Stimulated activated CD8-positive, alpha-beta memory T cell treated with anti-CD3 and anti-CD28 coated beads, Interleukin-4, amount 100 ng/mL, for 1 hour (primary cell): ENCODE results near the gene SND1.

Source experiments
- DNase-seq, 2 donors: peaks; one replicate each; pipeline ENCODE4 v3.0.0-alpha.2; 2020; ENCODE audit warnings: low read depth in 2 of 2, low spot score in 1 of 2

The SND1 gene

DNA sequence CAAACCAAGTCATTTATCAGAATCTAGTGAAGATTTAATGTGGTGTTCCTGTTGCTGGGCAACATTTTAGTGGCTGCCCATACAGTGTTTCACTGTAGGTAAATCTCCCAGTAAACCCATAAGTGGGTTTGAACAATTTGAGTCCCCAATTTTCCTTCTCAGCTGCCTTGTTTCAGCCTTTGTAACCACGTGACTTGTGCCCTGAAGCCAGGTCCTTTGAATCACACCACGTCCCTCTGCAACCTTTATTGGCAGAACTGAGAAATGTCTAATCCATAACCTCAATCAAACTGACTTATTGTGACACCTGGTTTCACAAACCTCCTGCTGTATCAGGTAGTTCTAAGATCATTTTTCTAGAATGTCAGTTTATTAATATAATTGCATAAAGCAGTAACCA is 30.1 kb downstream of the SND1 start:
- DNase-seq = no peak

DNA sequence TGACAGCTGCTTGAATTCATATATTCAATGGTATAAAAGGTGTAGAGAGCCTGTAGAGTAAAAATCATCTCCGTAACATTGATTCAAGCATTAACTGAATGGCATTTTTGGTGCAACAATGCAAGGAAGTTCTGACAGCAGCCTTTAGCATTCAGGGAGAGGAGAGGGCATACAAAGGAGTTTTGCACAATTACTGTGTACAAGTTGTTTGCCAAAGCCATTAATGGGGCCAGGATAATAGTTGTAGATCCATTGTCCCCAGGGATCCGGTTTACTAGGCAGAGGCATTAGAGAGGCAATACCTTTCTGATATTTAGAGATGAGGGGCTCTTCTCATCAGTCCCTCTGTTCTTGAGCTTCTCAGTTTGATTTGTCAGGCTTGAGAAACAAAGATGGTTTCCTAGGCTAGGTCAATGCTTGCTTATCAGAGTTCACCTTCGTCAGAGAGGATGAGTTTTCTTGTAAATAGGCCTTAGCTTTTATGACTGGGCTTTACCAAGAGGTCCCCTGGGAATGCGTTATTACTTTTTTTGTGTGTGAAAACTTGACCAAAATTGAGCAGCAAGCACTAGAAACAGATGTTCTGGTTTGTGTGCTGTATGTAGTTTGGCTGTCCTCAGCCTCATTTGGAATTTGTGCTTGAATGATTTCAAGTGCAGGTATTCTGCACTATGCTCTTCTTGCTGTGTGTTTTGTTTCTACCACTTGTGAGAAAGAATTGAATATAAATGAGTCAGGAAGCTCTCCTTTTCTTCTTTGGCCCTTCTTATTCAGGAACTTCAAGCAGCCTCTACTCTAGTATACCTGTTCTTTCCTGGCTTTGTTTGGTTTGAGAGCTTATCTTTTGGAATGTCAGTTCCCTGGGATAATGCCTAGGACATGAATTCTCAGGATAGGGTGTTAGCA is 32.0 kb downstream of the SND1 start:
- DNase-seq = no peak

DNA sequence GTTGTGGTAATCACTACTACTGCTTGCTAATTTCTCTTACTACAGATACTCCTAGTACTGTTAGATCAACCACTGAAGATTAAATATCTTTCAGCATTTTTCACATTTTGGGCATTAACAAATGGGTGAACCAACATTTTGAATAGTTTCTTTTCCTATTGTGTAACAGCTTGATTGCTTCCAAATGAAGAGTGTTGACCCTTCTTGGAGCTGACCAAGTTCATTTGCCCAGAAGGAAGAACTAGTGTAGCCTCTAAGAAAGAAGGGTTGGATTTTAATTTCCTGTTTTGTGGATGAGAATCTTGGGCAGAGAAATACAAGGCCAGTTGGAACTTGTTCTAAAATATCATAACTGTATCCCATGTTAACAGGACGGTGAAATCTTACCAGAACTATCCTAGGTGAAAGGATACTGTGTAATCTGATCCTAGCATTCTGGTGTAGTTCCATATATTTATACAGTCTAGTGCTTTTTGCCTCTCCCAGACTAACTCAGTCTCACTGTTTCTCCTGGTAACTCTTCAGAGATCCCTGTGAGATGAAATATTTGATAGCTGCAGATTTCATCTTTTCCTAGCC is 37.3 kb downstream of the SND1 start:
- DNase-seq = no peak

DNA sequence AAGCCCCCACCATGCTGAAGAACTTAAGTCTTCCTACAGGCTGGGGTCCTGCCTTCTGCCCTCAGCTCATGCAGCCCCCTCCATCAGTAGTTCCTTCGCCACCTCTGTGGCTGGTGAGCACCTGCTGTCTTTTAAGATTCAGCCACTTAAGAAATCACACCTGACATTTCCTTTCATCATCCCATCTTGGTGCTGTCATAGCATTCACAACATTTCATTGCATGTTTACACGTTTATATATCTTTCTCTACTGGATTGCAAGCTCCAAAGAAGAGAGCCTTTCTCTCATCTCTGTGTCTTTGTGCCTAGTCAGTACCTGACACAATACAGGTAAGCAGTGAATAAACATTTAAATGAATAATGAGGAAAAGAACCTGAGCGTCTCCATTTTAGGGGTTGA is 38.3 kb downstream of the SND1 start:
- DNase-seq = no peak

DNA sequence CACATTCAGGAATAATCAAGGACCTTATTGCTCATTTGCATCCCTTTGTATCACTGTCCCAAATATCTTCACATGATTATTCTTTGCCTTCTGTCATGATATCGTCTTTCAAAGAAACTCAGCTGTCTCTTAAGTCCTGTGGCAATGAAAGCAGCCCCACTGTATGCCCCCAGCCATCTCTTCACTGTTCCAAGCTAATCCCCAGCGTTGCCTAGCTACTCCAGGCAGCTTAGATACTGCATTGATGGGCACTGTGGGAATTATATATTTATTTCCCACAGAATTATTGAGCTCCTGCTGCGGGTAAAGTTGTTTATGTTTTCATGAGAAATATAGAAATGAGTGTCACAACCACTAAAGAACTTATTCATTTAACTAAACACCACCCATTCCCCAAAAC is 38.8 kb downstream of the SND1 start:
- no peak for DNase-seq

DNA sequence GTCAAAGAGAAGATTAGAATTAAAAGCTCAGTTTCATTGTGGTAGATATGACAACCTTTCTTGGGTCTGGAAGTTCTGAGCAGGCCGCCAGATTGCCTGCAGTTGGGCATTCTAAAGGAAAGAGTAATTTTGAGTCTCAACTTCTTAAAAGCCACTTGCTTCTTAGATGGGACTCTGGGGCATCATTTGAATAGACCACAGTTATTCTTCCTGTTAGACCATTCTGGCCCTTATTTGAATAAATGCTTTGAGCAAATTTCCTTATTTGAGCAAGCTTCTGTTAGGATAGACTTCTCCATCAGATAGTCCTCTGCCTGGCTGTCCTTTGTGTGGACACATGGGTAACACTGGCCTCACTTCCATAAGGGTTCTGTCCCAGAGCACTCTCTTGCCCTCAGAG is 40.2 kb downstream of the SND1 start:
- DNase-seq = no peak

DNA sequence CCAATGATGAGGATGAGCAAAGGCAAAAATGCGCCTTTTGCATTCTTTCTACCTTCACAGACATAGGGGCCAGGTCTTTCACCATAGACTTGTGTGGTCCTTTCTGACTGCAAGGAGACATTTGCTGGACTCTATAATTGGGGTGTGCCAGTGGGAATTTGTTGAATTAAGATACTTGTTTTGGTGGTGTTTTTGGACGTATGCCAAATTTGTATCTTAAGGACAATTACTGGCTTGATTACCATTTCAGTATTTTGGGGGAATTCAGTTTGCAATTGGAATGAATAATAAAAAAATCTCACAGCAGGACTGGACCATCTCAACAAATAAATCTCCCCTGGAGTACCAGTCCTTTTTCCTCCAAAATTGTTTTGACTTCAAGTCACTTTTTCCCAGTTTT is 47.9 kb downstream of the SND1 start:
- DNase-seq = no peak

DNA sequence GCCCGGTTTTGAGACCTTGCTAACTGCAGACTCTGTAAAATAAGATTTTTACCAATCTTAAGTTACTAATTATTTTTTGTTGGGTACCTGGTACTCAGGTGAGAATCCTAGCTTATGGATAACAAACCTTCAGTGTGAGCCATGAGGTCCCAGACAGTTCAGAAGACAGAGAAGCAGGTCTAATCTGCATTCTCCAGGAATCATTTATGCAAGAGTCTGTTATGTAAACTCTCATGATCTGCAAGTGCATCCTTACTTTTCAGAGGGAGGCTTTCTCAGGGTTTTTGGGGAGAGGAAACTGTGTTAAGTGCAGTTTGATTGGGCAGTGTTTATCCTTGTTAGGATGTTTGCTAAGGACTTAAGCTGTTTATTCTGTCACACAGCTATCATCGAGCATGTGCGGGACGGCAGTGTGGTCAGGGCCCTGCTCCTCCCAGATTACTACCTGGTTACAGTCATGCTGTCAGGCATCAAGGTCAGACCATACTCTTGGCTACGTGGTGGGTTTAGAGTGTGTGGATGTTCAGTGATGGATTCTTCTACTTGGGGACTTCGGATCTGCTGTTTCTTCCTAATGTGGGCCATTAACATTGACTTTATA is 50.2 kb downstream of the SND1 start:
- no peak for DNase-seq

DNA sequence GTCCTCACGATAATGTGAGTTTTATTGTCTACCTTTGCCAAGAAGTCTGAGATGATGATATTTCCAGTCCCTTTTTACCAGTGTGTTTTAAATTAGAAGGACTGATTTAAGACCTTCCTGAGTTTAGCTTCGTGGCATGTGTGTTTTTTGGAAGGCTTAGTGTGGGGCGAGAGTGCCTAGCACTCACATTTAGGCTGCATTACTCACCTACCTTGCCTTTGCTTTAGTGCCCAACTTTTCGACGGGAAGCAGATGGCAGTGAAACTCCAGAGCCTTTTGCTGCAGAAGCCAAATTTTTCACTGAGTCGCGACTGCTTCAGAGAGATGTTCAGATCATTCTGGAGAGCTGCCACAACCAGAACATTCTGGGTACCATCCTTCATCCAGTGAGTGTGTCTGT is 50.9 kb downstream of the SND1 start:
- DNase-seq = no peak

DNA sequence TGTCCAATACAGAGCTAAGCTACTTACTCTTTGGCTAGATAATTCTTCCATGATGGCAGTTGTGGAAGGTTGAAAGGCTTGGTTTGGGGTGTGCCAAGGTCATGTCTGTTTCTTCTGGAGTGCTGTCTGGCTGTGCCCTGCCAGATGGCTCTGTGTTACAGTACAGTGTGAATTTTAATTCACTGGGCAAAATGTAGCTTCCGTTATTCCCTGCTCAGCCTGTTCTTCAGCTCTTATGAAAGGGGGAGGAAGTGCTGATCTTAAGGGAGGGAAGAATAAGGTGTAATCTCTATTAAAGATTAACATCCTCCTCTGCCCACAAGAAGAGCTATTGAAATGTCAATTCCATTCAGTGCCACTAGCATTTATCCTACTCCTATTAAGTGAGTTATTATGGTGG is 52.2 kb downstream of the SND1 start:
- DNase-seq = no peak

DNA sequence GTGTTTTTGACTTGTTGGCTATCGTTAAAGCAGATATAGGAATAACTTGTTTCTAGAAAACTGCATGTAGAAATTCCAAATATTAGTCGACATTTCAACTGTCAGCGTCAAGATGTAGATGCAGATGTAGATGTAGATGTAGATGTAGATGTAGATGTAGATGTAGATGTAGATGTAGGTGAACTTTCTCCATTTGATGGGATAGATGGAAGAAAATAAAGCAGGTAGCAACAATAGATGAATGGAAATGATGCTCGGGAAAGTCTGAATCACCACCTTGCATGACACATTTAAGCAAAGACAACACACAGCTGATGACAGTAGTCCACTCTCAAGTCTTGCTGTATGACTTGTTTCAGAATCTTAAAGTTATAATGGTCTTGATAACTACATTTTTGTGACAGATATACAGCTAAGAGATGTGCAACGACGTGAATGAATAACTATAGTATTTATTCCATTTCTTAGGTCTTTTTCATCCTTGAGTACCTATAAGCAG is 53.5 kb downstream of the SND1 start:
- no peak for DNase-seq

DNA sequence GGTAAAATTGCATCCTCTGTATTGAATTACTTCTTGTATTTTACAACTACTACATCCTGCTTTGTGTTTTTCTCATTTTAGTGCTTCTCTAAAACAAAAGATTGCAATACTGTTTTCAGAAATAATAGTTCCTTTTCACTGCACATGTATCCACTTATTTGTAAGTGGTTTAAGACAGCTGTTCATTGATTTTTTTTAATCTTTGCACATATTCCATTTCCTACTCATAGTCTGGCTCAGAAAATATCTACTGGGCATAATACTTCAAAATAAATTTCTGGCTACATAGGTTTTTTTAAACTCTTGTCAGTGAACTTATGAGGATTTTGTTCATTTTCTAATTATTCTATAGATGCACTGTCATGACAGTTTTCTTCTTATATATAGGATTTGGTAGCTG is 54.8 kb downstream of the SND1 start:
- no peak for DNase-seq

DNA sequence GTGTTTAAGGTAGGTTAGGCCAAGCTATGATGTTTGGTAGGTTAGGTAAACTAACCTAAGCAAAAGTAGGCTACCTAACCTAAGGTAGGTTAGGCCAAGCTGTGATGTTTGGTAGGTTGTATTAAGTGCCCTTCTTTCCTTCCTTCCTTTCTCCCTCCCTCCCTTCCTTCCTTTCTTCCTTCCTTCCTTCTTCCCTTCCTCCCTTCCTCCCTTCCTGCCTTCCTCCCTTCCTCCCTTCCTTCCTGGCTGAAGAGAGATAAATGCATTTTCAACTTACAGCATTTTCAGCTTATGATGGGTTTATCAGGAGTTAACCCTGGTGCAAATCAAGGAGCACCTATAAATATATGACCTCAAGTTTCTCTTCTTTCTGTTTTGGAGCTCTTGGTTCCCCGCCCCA is 56.2 kb downstream of the SND1 start:
- no peak for DNase-seq

DNA sequence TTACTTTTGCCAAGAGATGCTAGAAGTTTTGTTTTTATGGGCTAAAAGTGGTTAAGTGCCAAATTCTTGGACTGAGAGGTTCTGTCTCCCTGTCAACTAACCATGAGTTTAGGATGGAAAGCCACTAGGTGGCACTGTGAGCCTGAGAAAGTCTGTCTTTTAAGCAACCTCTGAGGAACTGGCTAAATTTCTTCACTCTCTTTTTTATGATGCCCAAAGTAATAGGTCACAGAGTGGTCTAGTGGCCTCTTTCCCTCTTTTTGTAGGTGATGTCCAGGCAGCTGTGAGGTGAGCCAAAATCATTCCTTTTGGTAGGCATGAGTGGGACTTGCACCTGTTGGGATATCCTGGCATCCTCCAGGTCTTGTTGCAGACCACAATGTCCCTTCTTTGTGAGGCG is 56.8 kb downstream of the SND1 start:
- peak; percentile 21 to 51 for DNase-seq

DNA sequence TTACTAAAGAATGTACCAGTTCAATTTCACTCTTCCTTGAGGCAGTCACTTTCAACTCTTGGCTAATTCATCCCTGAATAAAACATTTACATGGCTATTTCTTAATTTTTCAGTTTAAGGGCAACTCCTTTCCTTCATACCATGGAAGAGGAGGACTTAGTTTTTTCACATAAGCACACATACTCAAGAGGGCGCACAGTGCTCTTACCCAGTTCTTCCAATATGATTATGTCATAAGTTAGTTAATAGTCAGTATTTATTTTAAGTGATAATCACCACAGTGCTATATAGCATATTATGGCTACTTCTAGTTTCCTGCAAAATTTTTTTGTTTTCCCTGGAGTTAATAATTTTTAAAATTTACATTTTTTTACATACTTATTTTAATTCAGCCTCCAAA is 58.6 kb downstream of the SND1 start:
- DNase-seq = no peak

DNA sequence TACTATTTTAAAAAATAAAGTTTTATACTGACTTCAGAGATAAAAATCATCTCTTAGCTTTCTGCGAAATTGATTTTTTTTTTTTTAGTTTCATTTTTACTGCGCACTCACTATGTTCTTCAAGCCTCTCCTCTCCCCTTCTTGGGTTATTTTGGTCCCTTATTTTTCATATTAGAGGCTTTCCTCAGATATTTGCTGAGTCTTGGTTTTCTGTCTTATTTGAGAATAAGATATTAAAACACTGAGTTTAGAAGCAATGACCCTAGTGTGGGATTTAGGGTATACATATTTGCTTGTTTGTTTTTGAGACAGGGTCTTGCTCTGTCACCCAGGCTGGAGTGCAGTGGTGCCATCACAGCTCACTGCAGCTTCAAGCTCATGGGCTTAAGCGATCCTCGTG is 59.9 kb downstream of the SND1 start:
- DNase-seq = no peak

DNA sequence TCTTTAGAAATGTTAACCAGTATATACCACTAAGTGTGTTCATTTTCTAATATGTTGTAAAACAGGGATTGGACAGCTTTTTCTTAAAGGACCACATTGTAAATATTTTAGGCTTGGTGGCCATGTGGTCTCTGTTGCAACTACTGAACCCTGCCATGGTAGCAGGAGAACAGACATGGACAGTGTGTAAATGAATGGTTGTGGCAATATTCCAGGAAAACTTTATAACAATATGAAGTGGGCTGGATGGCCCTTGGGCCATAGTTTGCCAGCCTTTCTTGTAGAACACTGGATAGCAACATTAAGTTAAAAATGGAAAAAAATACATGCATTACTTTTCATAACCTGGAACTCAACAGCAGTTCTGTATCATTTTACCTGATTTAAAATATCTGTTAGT is 61.0 kb downstream of the SND1 start:
- DNase-seq = no peak

DNA sequence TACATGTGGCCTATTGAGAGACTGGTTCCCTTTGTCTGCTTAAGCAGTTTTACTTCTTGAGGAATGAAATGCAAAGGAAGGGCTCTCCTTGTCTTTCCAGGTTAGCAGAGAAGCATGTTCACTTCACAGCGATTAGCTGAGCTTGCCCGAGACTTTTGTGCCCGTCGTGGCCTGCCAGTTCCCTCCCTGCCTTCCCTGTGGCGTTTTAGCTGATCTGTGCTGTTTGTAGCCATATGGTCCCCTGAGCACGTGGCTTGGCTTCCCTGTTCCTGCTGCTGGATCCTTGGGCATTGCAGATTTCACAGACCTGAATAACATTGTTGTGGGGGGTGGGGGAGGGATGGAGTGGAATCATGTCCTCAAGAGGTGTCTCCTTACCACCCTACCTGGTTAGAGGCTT is 61.8 kb downstream of the SND1 start:
- DNase-seq = no peak

DNA sequence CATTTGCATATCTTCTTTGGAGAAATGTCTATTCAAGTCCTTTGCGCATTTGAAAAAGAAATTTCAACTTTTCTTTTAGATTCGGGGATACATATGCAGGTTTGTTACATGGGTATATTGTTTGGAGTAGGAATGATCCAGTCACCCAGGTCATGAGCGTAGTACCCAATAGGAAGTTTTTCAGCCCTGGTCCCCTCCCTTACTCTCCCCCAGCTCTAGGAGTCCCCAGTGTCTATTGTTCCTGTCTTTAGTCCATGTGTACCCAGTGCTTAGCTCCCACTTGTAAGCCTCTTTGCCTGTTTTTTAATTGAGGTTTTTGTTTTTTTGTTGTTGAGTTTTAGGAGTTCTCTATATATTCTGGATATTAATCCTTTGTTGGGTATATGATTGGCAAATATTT is 63.3 kb downstream of the SND1 start:
- DNase-seq = no peak

DNA sequence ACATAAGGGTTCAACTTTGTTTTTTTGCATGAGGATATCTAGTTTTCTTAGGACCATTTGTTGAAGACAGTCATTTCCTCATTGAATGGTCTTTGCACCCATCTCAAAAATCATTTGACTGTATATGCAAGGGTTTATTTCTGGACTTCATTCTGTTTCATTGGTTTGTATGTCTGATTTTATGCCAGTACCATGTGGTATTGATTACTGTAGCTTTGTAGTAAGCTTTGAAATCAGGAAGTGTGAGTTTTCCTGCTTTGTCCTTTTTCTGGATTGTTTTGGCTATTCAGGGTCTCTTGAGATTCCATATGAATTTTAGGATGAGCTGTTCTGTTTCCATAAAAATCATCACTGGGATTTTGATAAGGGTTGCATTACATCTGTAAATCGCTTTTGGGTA is 63.9 kb downstream of the SND1 start:
- DNase-seq = no peak

DNA sequence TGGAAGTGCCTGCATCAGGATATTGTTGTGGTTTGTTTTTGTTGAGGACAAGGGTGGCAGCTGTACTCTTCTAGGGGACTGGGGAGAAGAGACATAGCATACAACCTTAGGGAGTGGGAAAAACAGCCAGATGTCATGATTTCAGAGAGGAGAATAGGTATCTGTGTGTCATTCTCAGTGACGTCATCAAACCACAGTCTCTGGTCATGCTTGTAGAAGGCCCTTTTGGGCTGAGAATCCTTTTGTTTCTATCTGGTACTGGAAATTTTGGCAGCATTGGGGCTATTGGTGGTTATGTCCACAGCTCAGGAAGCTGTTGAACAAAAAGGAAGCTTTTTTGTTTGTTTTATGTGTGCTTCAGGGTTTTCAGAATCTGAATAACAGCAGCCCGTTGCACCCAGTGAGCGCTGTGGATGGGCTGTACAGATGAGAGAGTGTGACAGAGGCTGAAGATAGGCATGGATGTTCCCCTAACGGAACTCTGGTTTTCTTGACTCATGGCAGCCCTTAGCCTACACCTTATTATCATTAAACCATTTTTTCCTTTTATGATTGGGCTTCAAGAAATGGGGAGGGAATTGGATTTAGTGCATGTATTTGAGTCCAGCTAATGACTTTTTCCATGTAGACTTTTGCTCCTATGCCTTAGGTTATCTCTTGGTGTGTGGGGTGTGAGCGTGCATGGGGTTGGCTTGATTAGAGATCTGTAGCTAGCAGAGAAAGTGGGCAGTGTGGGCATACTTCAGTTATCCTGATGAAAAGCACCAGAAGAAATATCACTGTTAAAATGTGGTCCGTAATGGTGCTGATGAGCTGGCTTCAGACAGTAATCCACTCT is 65.7 kb downstream of the SND1 start:
- DNase-seq = no peak

DNA sequence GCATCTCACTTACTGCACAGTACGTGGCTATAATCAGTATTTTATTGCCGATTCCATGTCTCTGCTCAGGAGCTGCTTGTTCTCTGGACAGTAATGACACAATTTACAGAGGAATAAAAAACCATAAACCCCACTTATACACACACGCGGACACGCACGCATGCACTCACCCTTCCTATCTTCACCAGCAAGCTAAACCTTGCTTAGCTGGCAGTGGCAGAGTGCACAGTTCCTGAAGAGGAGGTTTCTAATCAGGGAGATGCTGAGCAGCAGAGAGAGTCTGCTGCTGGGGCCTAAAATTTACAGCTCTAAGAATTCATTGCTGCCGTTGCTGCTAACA is 66.3 kb downstream of the SND1 start:
- no peak for DNase-seq
